HUES48 (cell line): ENCODE data around the gene ESPN.

Experiments used
- H3K27ac ChIP-seq: one replicate; pipeline ENCODE4 v1.7.0; 2013; ENCODE audit warnings: low read depth, low read length, inconsistent platforms
- H3K27me3 ChIP-seq: 2 replicates; pipeline ENCODE4 v1.6.1; 2013; ENCODE audit warnings: mild to moderate bottlenecking, low read length; ENCODE audit not compliant: control insufficient read depth, insufficient read depth
- H3K36me3 ChIP-seq: 2 replicates; pipeline ENCODE4 v1.6.1; 2013; ENCODE audit warnings: low read length; ENCODE audit not compliant: control insufficient read depth, insufficient read depth
- H3K4me1 ChIP-seq: 2 replicates; pipeline ENCODE4 v1.6.1; 2013; ENCODE audit warnings: mild to moderate bottlenecking, low read length; ENCODE audit not compliant: control insufficient read depth, insufficient read depth
- H3K4me3 ChIP-seq: 2 replicates; pipeline ENCODE4 v1.5.1; 2013; ENCODE audit warnings: mild to moderate bottlenecking, low read depth, low read length
- H3K9ac ChIP-seq: 2 replicates; pipeline ENCODE4 v1.6.1; 2013; ENCODE audit warnings: mild to moderate bottlenecking, low read depth, low read length, moderate library complexity
- H3K9me3 ChIP-seq: 2 replicates; pipeline ENCODE4 v1.6.1; 2013; ENCODE audit warnings: low read length; ENCODE audit not compliant: control insufficient read depth, insufficient read depth

Gene ESPN

DNA sequence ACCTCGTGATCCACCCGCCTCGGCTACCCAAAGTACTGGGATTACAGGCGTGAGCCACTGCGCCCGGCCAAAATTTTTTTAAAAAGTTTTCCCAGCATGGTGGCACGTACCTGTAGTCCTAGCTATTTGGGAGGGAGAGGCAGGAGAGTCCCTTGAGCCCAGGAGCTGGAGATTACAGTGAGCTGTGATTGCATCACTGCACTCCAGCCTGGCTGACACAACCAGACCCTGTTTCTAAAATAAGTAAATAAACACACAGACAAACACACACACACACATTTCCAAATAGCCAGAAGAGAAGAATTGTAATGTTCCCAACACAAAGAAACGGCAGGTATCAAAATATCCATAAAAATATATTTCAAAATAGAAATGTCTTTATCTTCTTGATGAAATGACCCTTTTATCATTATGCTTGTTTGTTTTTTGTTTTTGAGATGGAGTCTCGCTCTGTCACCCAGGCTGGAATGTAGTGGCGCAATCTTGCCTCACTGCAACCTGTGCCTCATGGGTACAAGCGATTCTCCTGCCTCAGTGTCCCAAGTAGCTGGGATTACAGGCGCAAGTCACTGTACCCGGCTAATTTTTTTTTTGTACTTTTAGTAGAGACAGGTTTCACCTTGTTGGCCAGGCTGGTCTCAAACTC lies 14.2 kb upstream of the ESPN start:
- Histone ChIP-seq H3K27me3 (peaks cover 26% of the 10 kb centered on the region), H3K36me3 (no peaks in the 10 kb centered on the region), H3K4me3 (no peak overlapping the region), H3K9ac (no peak overlapping the region), H3K4me1 (peaks cover 10% of the 10 kb centered on the region), H3K27ac (no peak overlapping the region), H3K9me3 (no peaks in the 10 kb centered on the region)

DNA sequence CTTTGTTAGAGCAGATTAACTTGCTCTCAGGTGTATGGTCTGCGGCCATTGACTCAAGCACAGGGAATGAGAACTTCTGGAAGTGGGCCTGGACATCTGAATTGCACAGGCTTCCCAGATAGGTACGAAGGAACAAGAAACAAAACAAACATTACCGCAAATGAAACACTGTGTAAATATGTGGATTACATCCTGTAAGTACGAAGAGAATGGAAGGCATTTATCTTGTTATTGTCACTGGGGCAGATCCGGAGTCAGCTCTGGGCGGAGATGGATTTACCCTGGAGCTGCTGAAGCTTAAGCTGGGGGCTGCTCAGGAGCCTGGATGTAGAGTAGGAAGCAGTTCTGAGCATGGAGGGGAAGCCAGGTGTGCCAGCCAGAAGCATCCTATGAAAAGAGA lies 11.7 kb upstream of the ESPN start:
- H3K27ac ChIP-seq, result no peak overlapping the region
- H3K9ac ChIP-seq, result no peak overlapping the region
- no peak overlapping the region for H3K4me3 ChIP-seq
- H3K9me3 ChIP-seq, result no peaks in the 10 kb centered on the region
- peaks cover 47% of the 10 kb centered on the region for H3K27me3 ChIP-seq
- no peaks in the 10 kb centered on the region for H3K36me3 ChIP-seq
- peaks cover 11% of the 10 kb centered on the region for H3K4me1 ChIP-seq

DNA sequence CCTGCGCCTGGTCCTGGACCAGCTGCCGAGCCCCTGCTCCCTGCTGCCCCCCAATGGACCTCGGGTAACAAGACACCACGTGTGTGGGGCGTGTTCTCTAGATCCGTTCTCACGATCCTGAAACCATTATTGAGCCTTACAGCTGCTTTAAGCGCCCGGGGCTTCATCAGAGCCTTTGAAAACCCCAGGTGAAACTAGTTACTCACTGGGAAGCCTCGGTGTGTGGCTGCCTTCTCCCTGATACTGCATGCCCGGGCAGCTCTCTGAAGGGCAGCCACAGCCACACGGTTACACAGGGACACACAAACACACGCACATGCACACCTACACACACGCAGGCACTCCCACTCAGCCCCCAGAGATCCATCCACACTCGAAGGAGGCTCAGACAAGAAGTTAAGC lies 10.1 kb upstream of the ESPN start:
- Histone ChIP-seq H3K36me3 (no peaks in the 10 kb centered on the region), H3K9me3 (no peaks in the 10 kb centered on the region), H3K9ac (no peak overlapping the region; the same call in 1 of the 2 replicates), H3K4me1 (peaks cover 11% of the 10 kb centered on the region), H3K27me3 (peaks cover 62% of the 10 kb centered on the region), H3K27ac (peak overlapping the region; percentile 0), H3K4me3 (no peak overlapping the region)

DNA sequence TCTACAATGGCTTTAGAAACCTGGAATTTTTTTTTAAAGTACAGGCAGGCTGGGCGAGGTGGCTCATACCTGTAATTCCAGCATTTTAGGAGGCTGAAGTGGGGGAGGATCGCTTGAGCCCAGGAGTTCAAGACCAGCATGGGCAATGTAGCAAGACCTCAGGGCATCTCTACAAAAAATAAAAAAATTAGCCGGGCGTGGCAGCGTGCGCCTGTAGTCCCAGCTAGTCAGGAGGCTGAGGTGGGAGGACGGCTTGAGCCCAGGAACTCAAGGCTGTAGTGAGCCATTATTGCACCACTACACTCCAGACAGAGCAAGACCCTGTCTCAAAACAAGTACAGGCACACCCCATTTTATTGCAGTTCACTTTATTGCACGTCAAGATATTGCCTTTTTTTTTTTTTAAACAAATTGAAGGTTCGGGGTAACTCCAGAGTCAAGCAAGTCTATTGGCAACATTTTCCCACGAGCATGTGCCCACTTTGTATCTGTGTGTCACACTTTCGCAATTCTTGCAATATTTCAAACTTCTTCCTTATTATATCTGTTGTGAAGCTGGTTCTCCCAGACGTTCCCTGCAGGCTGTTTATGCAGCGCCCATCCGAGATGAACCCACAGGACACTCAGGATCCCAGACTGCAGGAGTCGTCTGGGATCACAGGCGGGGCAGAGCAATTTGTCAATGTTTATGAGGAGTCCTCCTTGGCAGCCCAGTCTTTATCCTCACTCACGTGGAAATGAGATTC lies 9.5 kb upstream of the ESPN start:
- Histone ChIP-seq H3K27ac (no peak overlapping the region), H3K9ac (no peak overlapping the region; the same call in 1 of the 2 replicates), H3K9me3 (no peaks in the 10 kb centered on the region)

DNA sequence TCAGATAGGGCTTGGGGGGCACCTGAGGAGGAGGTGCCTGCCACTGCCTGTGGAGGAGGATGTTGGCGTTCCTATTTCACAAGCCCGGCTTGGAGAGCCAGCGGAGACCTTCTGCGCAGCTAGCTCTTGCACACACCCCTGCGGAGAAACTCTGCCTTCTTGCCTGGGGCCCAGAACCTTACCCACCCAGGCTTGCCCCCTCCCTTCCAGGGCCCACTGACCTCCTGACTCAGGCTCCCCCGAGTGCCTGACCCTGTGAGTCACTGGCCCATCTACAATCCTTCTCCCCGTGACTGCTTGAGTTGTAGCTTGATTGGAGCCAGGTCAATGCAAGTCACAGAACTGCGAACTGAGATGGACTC lies 8.3 kb upstream of the ESPN start:
- Histone ChIP-seq H3K27me3 (peaks cover 81% of the 10 kb centered on the region), H3K36me3 (no peaks in the 10 kb centered on the region), H3K4me1 (peaks cover 11% of the 10 kb centered on the region)

More for the DNA sequence above, 9.5 kb upstream of the ESPN start:
- Histone ChIP-seq H3K36me3 (no peaks in the 10 kb centered on the region), H3K27me3 (peaks cover 68% of the 10 kb centered on the region), H3K4me3 (no peak overlapping the region), H3K4me1 (peaks cover 11% of the 10 kb centered on the region)

DNA sequence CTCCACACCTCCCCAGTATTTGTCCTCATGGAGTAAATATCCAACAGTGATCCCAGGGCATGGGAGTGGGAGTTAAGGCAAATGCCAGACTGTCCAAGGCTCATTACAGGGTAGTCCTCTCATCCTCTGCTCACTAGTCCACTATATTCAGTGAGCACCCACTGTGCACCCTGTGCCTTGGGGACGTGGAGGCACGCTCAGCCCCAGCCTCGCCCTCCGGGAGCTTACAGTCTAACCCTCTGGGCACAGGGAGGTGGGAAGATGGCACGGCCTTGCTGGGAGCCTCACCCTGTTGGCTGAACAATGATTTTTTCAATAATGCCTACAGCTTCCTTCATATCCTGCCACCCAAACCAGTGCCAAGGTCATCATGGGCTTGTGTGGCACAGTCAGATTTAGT lies 7.7 kb upstream of the ESPN start:
- Histone ChIP-seq H3K4me3 (no peak overlapping the region), H3K36me3 (no peaks in the 10 kb centered on the region), H3K27me3 (peaks cover 87% of the 10 kb centered on the region), H3K4me1 (peaks cover 11% of the 10 kb centered on the region), H3K27ac (no peak overlapping the region), H3K9ac (no peak overlapping the region), H3K9me3 (no peaks in the 10 kb centered on the region)

More for the DNA sequence above, 8.3 kb upstream of the ESPN start:
- Histone ChIP-seq H3K9me3 (no peaks in the 10 kb centered on the region), H3K27ac (no peak overlapping the region), H3K4me3 (no peak overlapping the region), H3K9ac (no peak overlapping the region)

DNA sequence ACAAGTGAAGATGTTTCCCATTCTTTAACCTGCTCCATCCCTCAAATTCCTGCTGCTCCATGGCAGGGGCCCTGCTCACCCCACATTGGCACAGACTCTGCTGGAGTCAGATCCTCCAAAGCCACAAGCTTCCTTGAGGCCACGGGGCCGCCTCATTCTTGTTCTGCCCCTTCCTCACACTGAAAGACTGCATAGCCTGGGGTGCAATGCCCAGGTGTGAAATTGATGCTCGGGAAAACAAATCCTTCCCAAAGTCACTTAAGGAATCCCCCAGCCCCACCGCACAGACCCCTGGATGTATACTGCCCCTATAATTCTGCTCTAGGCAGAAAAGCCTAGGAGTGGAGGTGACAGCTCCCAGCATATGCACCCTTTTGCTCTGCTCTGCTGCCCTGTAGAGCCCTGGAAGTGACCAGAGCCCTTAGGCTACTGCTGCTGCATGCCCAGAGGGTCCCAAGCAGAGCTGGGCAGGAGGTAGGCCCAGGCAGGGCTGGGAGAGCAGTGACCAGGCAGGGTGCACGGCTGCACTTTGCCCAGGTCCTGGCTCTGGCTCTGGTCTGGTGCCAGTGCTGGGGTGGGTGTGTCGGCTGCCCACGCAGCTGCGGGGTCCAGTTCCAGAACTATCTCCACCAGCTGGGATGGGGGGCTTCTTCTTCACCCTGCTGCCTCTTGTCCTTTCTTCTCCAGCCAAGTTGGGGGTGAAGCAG lies 6.5 kb upstream of the ESPN start:
- Histone ChIP-seq H3K9me3 (no peaks in the 10 kb centered on the region), H3K27ac (no peak overlapping the region), H3K4me3 (no peak overlapping the region), H3K27me3 (peaks cover 92% of the 10 kb centered on the region), H3K36me3 (no peaks in the 10 kb centered on the region), H3K4me1 (peaks cover 11% of the 10 kb centered on the region), H3K9ac (no peak overlapping the region)

DNA sequence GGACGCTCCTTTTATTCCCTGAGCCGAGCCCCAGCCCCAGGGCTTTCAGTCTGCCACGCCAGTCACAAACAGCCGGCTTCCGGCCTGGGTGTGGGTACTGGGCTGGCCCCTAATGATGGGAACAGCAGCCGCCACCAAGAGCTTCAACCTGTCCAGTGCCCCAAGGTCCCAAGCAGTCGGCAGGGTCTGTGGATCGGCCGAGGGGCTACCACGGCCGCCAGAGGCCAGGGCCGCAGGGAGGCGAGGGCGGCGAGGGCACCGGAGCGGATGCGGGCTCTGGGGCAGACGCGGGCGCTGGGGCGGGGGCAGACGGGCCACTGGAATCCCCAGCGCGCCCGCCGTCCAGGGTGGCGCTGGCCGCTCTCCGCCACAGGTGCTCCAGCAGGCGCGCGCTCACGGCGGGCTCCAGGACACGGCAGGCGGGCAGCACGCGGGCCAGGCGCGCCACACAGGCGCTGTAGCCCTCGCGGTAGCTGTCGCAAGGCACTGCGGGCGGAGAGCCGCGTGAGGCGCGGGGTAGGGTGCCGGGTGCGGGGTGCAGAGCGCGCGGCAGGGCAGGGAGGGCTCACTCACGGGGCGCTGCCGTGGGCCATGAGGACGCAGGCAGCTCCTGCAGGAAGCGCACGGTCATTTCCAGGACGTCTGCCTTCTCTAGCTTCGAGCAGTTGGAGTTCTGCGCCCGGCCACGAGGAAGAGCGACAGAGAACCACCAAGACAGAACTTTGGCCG lies 5.7 kb upstream of the ESPN start:
- Histone ChIP-seq H3K36me3 (no peaks in the 10 kb centered on the region), H3K4me3 (peak overlapping the region; percentile 56; the same call in 1 of the 2 replicates), H3K4me1 (peaks cover 14% of the 10 kb centered on the region), H3K9ac (no peak overlapping the region), H3K27ac (no peak overlapping the region), H3K9me3 (no peaks in the 10 kb centered on the region), H3K27me3 (peaks cover 97% of the 10 kb centered on the region)

DNA sequence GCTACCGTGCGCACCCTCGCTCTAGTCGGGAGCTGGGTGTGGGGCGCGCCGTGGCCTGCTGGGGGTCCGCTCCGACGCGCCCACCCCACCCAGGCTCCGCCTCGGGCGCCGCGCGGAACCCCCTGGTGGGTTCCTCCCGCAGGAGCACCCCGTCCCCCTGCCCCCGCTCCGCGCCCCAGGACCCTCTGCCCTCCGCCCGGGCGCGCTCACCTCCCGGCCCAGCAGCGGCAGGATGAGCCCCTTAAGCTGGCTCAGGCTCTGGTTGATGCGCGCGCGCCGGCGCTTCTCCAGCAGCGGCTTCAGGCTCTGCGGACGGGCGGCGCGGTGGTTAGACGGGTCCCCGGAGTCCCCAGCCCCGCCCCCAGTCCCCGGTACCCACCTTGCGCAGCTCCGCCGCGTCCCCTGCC lies 5.2 kb upstream of the ESPN start:
- peak overlapping the region; percentile 56; the same call in 1 of the 2 replicates for H3K4me3 ChIP-seq
- H3K4me1 ChIP-seq, result peaks cover 14% of the 10 kb centered on the region
- H3K36me3 ChIP-seq, result no peaks in the 10 kb centered on the region
- peaks cover 99% of the 10 kb centered on the region for H3K27me3 ChIP-seq
- no peak overlapping the region for H3K27ac ChIP-seq
- no peaks in the 10 kb centered on the region for H3K9me3 ChIP-seq
- H3K9ac ChIP-seq, result no peak overlapping the region

DNA sequence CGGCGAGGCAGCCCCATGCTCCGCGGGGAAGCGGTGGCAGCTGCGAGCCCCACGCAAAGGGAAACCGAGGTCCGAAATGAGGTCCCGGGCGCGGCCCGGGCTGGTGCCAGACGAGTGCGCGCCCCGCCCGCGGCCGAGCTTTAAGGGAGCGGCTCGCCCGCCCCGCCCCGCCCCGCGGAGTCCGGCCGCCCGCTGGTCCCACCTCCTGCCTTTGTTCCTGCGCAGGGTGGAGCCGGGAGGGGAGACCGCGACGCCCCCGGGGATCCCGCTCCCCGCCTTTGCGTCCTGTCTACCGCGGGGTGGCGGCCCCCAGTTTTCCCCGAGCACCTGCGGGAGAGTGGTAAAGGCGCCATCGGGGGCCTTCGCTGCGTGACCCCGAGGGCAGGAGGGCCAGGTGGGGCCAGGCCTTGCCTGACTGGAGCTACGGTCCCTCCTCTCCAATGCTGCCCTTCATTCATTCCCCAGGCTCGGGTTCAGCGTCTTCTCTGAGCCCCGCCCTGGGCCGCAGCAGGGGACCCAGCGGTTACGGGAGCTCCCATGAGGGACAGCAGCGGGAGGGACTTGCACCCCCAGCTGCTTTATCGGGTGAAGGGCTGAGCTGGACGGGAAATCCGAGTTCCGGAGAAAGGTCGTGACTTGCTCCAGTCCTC lies 4.6 kb upstream of the ESPN start, which contains the start of gene HES2:
HES2 (minus strand) TSS at position 116 of the 650 bp plus-strand sequence; CDS start at position 17, 99 bp downstream.
- H3K9ac ChIP-seq, result no peak within 1 kb of the TSS
- H3K9me3 ChIP-seq, result no peaks in the 10 kb centered on the region
- H3K36me3 ChIP-seq, result no peaks in the 10 kb centered on the region
- H3K4me3 ChIP-seq, result peak within 1 kb of the TSS; percentile 56
- no peak within 1 kb of the TSS for H3K27ac ChIP-seq
- peaks cover 99% of the 10 kb centered on the region for H3K27me3 ChIP-seq
- H3K4me1 ChIP-seq, result peaks cover 9% of the 10 kb centered on the region
